Transverse colon (tissue), 4 donors: ENCODE measurements around the gene TBX3.

ENCODE experiments used
- POLR2AphosphoS5 ChIP-seq, 3 donors: sonication (generic); formaldehyde crosslinking; IDR thresholded peaks; one replicate each; pipeline ENCODE4 v1.6.1; 2016; ENCODE audit warnings: antibody characterized with exemption in 3 of 3
- TF ChIP-seq, protein P1 (sequence below), 5 experiments: fragments of 200-600 bp in 3 of 5; fragments of 450-650 bp in 2 of 5; sonication (generic) in 3 of 5; IDR thresholded peaks; 1 replicate in 2 of 5; 2 replicates in 3 of 5; pipeline ENCODE4 v1.5.1; 2016 to 2017; ENCODE audit warnings: antibody characterized with exemption in 5 of 5, inconsistent platforms in 3 of 5, mild to moderate bottlenecking in 2 of 5, moderate library complexity in 1 of 5

- TF ChIP-seq, protein P1, sequence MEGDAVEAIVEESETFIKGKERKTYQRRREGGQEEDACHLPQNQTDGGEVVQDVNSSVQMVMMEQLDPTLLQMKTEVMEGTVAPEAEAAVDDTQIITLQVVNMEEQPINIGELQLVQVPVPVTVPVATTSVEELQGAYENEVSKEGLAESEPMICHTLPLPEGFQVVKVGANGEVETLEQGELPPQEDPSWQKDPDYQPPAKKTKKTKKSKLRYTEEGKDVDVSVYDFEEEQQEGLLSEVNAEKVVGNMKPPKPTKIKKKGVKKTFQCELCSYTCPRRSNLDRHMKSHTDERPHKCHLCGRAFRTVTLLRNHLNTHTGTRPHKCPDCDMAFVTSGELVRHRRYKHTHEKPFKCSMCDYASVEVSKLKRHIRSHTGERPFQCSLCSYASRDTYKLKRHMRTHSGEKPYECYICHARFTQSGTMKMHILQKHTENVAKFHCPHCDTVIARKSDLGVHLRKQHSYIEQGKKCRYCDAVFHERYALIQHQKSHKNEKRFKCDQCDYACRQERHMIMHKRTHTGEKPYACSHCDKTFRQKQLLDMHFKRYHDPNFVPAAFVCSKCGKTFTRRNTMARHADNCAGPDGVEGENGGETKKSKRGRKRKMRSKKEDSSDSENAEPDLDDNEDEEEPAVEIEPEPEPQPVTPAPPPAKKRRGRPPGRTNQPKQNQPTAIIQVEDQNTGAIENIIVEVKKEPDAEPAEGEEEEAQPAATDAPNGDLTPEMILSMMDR (IDR thresholded peaks at IDR 0.05), result no peak
- no peak for TF ChIP-seq POLR2AphosphoS5 (IDR thresholded peaks at IDR 0.05)
These were observed 48.6 kb upstream of the TBX3 start for GRCh38 chr12:114732426-114733030.
